ENCODE results near the gene CENPM.

Gene CENPM

GRCh38 chr22:41925783-41926460 lies 21.0 kb downstream of the CENPM start:
- no peak for DNase-seq (ENCODE audit: low read depth)
- TF ChIP-seq, protein P1, sequence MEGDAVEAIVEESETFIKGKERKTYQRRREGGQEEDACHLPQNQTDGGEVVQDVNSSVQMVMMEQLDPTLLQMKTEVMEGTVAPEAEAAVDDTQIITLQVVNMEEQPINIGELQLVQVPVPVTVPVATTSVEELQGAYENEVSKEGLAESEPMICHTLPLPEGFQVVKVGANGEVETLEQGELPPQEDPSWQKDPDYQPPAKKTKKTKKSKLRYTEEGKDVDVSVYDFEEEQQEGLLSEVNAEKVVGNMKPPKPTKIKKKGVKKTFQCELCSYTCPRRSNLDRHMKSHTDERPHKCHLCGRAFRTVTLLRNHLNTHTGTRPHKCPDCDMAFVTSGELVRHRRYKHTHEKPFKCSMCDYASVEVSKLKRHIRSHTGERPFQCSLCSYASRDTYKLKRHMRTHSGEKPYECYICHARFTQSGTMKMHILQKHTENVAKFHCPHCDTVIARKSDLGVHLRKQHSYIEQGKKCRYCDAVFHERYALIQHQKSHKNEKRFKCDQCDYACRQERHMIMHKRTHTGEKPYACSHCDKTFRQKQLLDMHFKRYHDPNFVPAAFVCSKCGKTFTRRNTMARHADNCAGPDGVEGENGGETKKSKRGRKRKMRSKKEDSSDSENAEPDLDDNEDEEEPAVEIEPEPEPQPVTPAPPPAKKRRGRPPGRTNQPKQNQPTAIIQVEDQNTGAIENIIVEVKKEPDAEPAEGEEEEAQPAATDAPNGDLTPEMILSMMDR (IDR thresholded peaks at IDR 0.05; ENCODE audit: control insufficient read depth, extremely low read depth, insufficient read depth), result peak; percentile 86
- no peak overlapping the region for H3K4me3 ChIP-seq (ENCODE audit: low read depth, low read length)

DNA sequence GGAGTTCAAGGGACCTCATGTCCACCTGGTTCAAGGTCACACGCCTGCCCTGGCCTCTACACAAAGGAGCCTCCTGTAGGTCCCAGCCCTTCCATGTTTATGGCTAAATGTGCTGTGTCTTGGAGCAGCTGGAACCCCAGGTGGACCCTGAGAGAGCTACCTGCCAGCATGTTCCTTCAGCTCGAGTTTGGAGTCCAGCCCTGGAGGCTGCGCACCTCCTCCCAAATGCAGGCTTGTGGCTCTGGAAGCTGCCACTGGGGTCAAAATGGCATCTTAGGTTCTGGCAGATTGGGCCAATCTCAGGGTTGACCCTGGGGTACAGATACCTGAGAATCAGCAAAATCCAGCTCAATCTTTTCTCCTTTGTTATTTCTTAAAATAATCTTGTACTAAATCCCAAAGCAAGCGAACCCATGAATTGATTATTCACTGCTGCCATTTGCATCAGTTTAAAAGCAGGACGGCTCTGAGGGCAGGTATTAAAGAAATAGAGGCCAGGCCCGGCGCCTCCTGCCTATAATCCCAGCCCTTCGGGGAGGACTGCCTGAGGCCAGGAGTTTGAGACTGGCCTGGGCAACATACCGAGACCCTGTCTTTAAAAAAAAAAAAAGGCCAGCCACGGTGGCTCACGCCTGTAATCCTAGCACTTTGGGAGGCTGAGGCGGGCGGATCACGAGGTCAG lies 23.2 kb downstream of the CENPM start:
- TF ChIP-seq, protein P1 (IDR thresholded peaks at IDR 0.05; ENCODE audit: control insufficient read depth, extremely low read depth, insufficient read depth), result no peak
- DNase-seq (ENCODE audit: low read depth), result no peak
- H3K4me3 ChIP-seq (ENCODE audit: low read depth, low read length), result no peak overlapping the region

- H3K4me3 ChIP-seq (ENCODE audit: low read depth, low read length), result no peak overlapping the region
- TF ChIP-seq, protein P1 (IDR thresholded peaks at IDR 0.05; ENCODE audit: control insufficient read depth, extremely low read depth, insufficient read depth), result no peak
- no peak for DNase-seq (ENCODE audit: low read depth)
Observed at GRCh38 chr22:41922940-41923594, 23.9 kb downstream of the CENPM start.

- no peak overlapping the region for H3K4me3 ChIP-seq (ENCODE audit: low read depth, low read length)
- DNase-seq (ENCODE audit: low read depth), result no peak
- TF ChIP-seq, protein P1 (IDR thresholded peaks at IDR 0.05; ENCODE audit: control insufficient read depth, extremely low read depth, insufficient read depth), result no peak
Observed at GRCh38 chr22:41922328-41922727, 24.6 kb downstream of the CENPM start.

- H3K4me3 ChIP-seq (ENCODE audit: low read depth, low read length), result no peak overlapping the region
- TF ChIP-seq, protein P1 (IDR thresholded peaks at IDR 0.05; ENCODE audit: control insufficient read depth, extremely low read depth, insufficient read depth), result no peak
- DNase-seq (ENCODE audit: low read depth), result no peak
Observed at GRCh38 chr22:41920271-41920976, 26.5 kb downstream of the CENPM start.

GRCh38 chr22:41919357-41920224 lies 27.4 kb downstream of the CENPM start:
- TF ChIP-seq, protein P1 (IDR thresholded peaks at IDR 0.05; ENCODE audit: control insufficient read depth, extremely low read depth, insufficient read depth), result no peak
- no peak for DNase-seq (ENCODE audit: low read depth)
- H3K4me3 ChIP-seq (ENCODE audit: low read depth, low read length), result no peak overlapping the region
